ENCODE data around the gene C1orf159.

Gene C1orf159

DNA sequence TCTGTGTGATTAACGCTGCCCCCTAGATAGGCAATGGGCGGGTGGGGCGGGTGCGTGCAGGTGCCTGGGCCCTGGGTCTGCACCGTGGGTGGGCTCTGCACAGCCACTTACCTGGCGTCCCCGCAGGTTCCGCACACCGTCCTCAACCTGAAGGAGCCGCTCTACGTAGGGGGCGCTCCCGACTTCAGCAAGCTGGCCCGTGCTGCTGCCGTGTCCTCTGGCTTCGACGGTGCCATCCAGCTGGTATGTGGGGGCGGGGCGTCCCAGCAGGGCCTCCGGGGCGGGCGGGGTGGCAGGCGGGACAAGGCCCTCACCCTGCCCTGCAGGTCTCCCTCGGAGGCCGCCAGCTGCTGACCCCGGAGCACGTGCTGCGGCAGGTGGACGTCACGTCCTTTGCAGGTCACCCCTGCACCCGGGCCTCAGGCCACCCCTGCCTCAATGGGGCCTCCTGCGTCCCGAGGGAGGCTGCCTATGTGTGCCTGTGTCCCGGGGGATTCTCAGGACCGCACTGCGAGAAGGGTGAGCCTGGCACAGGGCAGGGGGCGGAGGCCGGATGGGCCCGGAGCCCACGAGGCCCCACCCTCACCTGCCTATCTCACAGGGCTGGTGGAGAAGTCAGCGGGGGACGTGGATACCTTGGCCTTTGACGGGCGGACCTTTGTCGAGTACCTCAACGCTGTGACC is 64.6 kb downstream of the C1orf159 start:
- DNase-seq = no peak

DNA sequence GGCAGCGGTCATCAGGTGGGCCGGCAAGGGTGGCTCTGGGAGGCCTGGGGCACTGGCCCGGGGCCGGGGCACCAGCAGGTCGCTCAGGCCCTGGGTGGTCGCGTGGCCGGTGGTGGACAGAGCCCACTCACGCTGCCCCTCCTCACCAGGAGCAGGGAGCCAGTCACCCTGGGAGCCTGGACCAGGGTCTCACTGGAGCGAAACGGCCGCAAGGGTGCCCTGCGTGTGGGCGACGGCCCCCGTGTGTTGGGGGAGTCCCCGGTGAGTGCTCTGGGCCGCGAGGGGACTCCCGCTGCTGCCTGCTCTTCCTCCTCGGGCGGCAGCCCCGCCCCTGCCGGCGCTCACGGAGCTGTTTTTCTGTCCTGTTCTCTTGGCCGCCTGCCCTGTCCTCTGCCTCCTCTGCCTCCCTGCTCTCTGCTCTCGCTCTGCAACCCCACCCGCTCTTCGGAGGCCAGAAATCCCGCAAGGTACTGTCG is 65.3 kb downstream of the C1orf159 start:
- no peak for DNase-seq

DNA sequence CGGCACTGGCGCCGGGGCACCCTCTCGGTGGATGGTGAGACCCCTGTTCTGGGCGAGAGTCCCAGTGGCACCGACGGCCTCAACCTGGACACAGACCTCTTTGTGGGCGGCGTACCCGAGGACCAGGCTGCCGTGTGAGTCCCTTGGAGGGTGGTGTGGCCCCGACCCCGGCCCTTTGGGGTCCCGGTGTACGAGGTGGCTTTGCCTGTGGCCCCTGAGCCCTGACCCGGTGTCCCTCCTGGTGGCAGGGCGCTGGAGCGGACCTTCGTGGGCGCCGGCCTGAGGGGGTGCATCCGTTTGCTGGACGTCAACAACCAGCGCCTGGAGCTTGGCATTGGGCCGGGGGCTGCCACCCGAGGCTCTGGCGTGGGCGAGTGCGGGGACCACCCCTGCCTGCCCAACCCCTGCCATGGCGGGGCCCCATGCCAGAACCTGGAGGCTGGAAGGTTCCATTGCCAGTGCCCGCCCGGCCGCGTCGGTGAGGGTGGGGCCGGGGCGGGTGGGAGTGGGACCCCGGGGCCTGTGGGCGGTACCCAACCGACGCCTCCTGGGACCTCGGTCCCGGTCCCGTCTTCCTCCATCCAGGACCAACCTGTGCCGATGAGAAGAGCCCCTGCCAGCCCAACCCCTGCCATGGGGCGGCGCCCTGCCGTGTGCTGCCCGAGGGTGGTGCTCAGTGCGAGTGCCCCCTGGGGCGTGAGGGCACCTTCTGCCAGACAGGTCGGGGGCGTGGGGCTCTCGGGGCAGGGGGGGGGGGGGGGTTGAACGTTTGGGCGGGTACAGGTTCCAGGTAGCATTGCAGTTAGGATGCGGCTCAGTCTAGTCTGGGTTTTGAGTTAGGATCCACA is 66.3 kb downstream of the C1orf159 start:
- DNase-seq = no peak

DNA sequence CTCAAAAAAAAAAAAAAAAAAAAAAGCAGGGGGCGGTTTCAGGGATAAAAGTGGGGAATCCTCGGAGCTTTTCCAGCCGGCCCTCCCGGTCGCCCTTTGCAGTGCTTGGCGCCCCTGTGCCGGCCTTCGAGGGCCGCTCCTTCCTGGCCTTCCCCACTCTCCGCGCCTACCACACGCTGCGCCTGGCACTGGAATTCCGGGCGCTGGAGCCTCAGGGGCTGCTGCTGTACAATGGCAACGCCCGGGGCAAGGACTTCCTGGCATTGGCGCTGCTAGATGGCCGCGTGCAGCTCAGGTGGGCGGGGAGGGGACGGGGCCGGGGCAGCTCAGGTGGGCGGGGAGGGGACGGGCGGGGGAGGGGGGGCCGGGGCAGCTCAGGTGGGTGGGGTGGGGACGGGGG is 67.1 kb downstream of the C1orf159 start:
- DNase-seq = no peak

DNA sequence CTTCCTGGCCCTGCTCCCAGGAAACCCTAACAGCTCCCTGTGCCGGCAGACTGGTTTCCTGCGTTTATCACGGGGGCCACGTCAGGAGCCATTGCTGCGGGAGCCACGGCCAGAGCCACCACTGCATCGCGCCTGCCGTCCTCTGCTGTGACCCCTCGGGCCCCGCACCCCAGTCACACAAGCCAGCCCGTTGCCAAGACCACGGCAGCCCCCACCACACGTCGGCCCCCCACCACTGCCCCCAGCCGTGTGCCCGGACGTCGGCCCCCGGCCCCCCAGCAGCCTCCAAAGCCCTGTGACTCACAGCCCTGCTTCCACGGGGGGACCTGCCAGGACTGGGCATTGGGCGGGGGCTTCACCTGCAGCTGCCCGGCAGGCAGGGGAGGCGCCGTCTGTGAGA is 67.9 kb downstream of the C1orf159 start:
- no peak for DNase-seq

DNA sequence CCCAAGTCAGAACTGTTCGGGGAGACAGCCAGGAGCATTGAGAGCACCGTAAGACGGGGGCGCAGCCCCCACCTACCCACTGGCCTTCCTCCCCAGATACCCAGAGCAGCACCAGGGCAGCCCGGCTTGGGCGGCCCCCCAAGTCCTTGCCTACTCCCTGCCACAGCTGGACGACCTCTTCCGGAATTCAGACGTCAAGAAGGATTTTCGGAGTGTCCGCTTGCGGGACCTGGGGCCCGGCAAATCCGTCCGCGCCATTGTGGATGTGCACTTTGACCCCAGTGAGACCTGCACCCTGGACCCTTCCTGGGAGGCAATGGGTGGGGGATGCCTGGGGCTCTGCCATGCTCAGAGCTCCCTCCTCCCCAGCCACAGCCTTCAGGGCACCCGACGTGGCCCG is 68.5 kb downstream of the C1orf159 start:
- DNase-seq = no peak

DNA sequence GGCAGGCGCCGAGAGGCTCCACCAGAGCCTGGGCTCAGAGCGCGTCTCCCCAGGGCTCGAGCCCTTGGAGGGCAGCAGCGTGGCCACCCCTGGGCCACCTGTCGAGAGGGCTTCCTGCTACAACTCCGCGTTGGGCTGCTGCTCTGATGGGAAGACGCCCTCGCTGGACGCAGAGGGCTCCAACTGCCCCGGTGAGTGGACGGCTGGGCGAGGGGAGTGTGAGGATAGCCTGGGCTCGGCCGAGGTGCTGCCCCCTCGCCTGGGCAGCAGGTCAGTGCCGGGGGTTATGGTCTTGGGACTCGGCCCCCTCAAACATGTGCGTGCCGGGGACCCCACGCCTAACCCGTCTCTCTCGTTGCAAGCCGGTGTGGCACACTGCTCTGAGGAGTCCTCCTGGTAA is 69.1 kb downstream of the C1orf159 start:
- no peak for DNase-seq

DNA sequence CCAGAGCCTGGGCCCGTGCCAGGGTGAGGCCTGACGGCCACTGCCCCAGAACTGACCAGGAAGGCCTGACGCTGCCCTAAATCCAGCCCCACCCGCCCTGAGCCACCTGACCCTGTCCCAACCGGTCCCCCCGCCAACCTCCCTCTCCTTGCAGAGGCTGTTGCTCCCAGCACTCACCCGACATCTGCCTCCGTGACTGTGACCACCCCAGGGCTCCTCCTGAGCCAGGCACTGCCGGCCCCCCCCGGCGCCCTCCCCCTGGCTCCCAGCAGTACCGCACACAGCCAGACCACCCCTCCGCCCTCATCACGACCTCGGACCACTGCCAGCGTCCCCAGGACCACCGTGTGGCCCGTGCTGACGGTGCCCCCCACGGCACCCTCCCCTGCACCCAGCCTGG is 69.6 kb downstream of the C1orf159 start:
- no peak for DNase-seq

DNA sequence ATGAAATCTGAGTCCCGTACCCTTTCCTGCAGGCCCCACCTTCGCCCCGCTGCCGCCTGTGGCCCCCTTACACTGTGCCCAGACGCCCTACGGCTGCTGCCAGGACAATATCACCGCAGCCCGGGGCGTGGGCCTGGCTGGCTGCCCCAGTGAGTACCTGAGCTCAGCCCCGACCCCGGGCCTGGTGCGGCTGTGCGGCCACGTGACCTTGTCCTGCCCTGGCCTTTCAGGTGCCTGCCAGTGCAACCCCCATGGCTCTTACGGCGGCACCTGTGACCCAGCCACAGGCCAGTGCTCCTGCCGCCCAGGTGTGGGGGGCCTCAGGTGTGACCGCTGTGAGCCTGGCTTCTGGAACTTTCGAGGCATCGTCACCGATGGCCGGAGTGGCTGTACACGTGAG is 70.8 kb downstream of the C1orf159 start:
- DNase-seq = no peak

DNA sequence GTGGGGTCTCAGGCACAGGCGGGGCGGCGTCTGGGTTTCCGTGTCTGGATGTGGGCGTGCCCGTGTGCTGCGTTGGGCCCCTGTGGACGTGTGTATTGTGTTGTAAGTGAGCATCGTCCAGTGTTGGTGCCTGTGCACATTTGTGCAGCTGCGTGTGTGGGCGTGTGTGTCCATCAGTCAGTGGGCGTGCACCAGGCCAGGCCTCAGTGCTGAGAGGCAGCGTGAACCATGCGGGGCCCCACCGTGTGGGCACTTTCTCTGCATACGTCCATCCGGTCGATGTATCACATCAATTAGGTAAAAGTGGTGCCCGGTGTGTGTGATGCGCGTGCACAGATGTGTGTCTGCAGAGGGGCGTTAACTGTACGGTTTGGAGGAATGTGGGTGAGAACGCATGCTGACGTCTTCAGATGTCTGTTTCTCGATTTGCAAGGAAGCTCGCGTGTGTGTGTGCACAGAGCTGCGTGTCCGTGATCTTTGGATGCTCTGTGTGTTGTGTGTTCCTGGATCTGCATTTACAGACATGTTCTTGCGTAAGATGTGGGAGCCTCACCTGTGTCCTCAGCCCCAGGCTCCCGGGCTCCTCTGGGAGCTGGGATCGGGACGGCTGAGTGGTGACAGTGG is 71.3 kb downstream of the C1orf159 start:
- DNase-seq = no peak

DNA sequence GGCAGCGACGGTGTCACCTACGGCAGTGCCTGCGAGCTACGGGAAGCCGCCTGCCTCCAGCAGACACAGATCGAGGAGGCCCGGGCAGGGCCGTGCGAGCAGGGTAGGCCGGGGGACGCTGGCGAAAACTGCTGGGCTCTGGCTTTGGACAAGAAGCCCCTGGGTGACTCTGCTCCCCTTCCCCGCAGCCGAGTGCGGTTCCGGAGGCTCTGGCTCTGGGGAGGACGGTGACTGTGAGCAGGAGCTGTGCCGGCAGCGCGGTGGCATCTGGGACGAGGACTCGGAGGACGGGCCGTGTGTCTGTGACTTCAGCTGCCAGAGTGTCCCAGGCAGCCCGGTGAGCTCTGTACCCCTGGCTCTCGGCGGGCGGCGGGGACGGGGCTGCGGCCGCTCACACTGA is 72.0 kb downstream of the C1orf159 start:
- DNase-seq = no peak

DNA sequence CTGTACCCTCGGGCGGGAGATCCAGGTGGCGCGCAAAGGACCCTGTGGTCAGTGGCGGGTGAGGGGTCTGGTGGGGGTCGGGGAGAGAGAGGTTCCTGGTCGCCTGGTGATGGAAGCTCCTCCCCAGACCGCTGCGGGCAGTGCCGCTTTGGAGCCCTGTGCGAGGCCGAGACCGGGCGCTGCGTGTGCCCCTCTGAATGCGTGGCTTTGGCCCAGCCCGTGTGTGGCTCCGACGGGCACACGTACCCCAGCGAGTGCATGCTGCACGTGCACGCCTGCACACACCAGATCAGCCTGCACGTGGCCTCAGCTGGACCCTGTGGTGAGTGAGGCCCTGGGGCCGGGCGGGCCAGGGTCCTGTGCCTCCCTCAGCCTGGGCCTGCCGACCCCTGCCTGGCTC is 72.5 kb downstream of the C1orf159 start:
- no peak for DNase-seq

DNA sequence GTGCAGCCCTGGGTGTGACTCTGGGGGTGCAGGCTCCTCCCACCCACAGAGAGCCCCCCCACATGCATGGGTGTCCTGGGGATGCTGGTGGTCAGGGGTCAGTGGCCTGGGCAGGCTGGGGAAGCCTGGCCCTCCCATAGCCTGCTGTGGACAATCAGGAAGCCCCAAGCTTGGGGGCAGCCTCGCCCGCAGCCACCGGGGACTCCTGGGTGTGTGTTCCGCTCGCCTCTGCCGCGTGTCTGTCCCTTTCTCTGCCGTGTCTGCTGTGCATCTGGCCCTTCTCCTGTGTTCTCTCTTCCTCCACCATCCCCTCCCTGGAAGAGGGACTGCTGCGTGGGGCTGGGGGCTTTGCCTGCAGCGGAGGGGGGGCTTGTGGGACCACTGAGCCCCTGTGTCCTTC is 73.1 kb downstream of the C1orf159 start:
- DNase-seq = no peak

DNA sequence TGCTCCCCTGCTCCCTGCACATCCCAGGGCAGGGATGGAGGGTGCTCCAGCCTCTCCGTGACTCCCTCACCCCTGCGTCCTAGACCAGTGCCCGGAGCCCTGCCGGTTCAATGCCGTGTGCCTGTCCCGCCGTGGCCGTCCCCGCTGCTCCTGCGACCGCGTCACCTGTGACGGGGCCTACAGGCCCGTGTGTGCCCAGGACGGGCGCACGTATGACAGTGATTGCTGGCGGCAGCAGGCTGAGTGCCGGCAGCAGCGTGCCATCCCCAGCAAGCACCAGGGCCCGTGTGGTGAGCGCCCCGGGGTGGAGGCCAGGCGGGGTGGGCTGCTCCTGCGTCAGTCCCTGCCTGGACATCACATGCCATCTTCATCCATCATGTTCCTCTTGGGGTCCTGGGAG is 74.0 kb downstream of the C1orf159 start:
- DNase-seq = no peak

DNA sequence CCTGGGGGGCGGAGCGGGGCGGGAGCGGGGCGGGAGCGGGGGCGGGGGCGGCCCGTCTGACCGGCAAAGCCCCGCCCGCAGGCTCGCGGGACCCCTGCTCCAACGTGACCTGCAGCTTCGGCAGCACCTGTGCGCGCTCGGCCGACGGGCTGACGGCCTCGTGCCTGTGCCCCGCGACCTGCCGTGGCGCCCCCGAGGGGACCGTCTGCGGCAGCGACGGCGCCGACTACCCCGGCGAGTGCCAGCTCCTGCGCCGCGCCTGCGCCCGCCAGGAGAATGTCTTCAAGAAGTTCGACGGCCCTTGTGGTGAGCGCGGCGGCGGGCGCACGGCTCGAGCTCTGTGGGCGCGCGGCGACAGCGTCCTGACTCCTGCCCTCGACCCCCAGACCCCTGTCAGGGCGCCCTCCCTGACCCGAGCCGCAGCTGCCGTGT is 74.8 kb downstream of the C1orf159 start:
- DNase-seq = no peak

DNA sequence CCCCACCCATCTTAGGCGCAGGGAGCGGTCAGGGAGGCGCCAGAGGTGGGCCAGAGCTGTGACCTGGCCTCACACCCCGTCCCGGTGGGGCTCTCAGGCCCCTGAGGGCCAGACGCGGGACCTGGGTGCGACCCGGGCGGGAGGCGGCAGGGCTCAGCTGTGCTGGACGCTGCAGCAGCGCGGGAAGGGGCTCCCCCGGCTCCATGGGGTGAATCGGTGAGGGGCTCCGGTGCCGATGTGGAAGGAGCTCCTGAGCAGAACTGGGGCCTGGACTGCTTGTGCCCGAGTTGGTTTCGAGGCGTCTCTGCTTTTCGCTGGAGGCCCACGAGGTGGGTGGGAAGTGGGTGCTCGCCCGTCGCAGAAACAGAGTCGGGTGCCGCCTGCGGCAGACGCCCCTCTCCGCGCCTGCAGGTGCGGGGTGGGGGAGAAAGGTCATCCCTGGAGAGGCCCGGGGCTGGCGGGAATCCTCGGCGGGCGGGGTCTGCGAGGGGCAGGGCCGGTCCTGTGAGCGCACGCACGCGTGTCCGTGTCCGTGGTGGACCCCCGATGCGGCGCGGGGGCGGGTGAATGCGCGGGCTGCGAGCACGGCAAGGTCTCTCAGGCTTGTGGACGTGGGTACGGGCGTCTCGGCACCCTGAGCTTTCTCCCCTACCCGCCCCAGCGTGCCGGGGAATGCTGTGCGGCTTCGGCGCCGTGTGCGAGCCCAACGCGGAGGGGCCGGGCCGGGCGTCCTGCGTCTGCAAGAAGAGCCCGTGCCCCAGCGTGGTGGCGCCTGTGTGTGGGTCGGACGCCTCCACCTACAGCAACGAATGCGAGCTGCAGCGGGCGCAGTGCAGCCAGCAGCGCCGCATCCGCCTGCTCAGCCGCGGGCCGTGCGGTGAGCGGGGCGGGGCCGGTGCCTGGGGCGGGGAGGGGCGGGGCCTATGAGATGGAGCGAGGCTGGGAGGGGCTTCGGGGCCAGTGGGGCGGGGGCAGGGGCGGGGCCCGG is 75.6 kb downstream of the C1orf159 start:
- DNase-seq = peak; percentile 86

DNA sequence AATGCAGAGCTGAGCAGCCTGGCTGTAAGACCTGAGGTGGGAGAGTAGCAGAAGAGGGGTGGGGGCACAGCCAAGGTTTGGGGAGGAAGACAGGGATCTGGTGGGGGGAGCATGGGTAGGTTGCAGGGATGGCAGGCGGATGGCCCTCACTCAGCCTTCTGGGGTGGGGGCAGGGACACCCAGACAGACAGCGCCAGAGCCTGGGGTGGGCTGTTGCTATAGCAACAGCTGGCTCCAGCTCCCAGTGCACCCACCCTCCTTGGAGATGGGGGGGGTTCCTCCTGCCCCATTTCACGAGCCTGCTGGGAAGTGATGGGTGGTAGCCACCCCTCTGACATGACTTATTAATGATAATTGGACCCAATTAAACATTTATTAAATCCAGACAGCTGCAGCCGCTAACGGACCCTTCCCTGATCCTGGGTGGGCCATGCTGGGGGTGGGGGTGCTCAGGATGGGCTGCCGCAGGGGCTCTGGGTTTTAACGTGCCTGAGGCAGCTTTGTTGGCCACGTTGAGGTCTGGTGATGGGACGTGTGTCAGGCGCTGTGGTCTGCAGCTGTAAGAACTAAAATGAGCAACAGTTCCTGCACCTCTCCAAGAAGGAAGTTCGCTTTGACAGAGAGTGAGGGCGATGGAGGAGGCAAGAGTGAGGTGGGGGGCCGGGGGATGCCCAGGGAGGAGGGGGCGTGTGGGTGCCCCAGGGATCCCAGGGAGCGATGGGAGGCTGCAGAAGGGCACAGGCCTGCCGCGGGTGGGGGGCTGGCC is 76.6 kb downstream of the C1orf159 start:
- no peak for DNase-seq

DNA sequence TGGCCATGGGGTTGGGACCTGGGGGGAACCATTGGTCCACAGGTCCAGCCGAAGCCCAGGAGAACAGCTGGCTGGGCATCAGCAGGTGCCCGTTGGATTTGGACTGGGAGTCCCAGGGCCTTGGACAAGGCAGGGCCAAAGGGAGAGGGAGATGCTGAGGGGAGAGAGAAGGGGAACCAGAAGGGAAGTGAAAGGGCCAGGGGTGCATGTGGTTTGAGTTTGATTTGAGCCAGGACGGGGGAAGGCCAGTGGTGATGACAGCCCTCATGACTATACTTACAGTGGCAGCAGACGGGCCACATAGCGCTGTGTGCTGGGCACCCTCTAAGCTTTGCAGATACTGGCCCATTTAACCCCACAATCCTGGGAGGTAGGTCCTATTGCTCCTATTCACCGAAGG is 77.2 kb downstream of the C1orf159 start:
- no peak for DNase-seq

DNA sequence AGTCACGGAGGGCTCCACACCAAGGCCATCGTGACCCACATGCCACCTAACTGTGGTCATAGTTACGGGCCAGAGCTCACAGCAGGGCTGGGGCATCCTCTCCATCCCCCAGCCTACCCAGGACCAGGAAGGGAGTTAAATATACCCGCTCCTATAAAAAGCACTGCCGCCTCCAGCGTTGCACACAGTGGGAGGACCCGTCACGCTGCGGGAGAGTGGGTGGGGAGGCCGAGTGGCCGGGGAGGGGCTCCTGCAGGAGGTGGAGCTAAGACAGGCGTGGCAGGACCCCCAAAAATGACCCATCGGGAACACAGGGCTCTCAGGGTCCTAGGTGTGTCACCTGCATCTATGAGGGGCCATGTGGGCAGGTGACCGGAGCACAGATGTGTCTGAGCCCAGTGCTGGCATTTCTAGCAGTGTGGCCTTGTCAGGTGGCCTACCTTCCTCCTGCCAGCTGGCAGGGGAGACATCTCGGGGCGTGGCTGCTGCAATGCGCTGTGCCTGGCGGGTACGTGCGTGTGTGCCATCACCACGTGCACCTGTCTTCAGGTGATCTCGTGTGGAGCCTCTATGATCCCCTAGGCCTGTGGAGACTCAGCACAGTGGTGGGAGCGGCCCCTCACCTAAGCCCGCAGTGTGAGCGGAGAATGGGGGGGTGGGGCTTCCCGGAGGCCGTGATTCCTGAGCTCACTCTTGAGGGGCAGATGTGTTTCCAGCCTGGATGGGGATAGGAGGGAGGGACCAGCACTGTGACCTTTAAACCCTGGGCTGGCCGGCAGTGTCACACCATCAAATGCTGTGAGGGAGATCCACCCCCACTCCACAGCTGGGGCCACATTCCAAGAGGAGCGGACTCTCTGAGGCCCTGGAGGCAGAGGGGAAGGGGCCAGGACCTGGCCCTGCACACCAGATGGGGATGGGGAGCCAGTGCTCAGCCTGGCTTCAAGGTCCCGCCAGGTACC is 78.2 kb downstream of the C1orf159 start:
- DNase-seq = no peak

DNA sequence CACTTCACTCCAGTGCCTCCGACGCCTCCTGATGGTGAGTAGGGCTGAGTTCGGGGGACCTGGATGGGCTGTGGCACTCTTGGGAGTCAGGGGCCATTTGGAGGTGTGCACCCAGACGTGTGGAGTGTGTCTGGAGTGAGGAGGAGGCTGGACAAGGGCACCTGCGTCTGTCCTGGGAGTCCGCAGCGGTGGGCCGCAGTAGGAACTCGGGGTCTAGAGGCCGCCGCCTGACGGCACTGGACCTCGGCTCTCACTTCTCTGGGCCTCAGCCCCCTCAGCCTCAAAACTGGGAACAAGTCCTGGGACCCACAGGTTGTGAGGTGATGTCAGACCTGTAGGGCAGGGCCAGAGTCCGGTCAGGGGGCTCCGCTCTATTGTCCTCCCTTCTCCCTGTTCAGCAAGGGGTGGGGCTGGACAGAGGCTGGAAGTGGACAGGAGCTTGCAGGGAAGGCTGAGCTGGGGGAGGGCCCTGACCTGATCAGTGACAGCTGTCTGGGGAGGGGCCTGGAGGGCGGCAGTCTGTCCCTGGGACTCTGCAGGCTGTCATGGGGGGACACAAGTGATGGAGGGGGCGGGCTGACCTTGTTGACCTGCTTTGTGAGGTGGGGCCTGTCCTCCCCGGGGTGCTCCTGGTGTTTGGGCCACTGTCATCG is 80.5 kb downstream of the C1orf159 start:
- no peak for DNase-seq
